ENCODE measurements around the gene DIS3L2.

DNA sequence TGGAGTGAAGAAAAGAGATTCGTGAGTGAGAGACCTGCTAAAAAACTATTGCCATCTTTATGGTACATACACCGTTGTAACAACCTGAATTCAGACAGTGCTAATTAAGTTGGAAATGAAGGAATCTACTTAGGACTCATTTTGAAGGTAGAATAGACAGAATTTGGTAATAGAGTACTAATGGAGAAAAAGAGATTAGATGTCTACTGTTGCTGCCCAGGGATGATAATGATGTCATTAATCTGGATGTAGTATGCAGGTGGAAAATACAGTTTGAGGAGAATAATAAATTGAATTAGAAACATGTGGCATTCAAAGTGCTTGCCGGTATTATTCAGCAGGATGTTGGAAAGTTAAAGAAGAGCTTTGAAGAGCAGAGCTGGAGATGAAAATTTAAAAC is 44.7 kb downstream of the DIS3L2 start:
- TF ChIP-seq CTCF (IDR thresholded peaks at IDR 0.05) (no peak), POLR2A (IDR thresholded peaks at IDR 0.05; ENCODE audit: low read depth) (no peak), EP300 (IDR thresholded peaks at IDR 0.05) (no peak)

Measured in esophagus muscularis mucosa (tissue), 4 donors.